H1 (cell line): Measurements from ENCODE around the gene GPR34. TPM values are rescaled to one million over a fixed set of nuclear protein-coding genes. Genes with fewer than 3 reads are reported as not detected.

Experiments used
- ASH2L ChIP-seq: fragments of 200-600, 300-600 bp; sonication (generic); IDR thresholded peaks from one replicate; pipeline ENCODE4 v1.7.1; 2017; ENCODE audit warnings: low read length
- CEBPB ChIP-seq: IDR thresholded peaks from 2 replicates; pipeline ENCODE4 v1.6.1; 2012; ENCODE audit warnings: low read depth, low read length
- SAP30 ChIP-seq: fragments of 300-600 bp; sonication (generic); IDR thresholded peaks from 2 replicates; pipeline ENCODE4 v1.7.1; 2012; ENCODE audit warnings: low read length, moderate library complexity, mild to moderate bottlenecking, inconsistent platforms; ENCODE audit not compliant: insufficient read depth, insufficient replicate concordance
- TBP ChIP-seq: IDR thresholded peaks from 2 replicates; pipeline ENCODE4 v1.6.1; 2011; ENCODE audit warnings: low read depth, low read length, improper control_type of control experiment
- polyA plus RNA-seq, 7 experiments: library from polyadenylated mRNA; depleted of rRNA in 3 of 7; stranded (reverse) in 5 of 7; unstranded in 2 of 7; fragments of >200 nt in 5 of 7; fragments of 200-250 nt in 2 of 7; gene quantifications; 1 replicate in 5 of 7; 2 replicates in 1 of 7; 4 replicates in 1 of 7; pipeline versions ENCODE4 v1.2.1 to v1.2.3, GENCODE V29; 2011 to 2013; ENCODE audit warnings: missing spikeins in 2 of 7, mixed read lengths in 2 of 7
- total RNA-seq: library from RNA; stranded (reverse); fragmentation: NEBNext Ultra II Directional; extraction: Animal tissue kit (Norgen Biotek cat#: 25700); gene quantifications from 2 replicates; pipeline ENCODE4 v1.2.1, GENCODE V29; 2021
- TF ChIP-seq, protein P1 (sequence below): fragments of 300-600 bp; sonication (generic); IDR thresholded peaks from 2 replicates; pipeline ENCODE4 v1.7.1; 2012; ENCODE audit warnings: low read length, moderate library complexity, mild to moderate bottlenecking, inconsistent platforms; ENCODE audit not compliant: insufficient replicate concordance
- TF ChIP-seq, protein P2 (sequence below): IDR thresholded peaks from 2 replicates; pipeline ENCODE4 v1.6.1; 2012; ENCODE audit warnings: low read length, inconsistent platforms
- TF ChIP-seq, protein P3 (sequence below), 3 experiments: IDR thresholded peaks; 1 replicate in 2 of 3; 2 replicates in 1 of 3; pipeline versions ENCODE4 v1.5.1 to v1.6.1; 2011; ENCODE audit warnings: low read length in 3 of 3, mild to moderate bottlenecking in 3 of 3, inconsistent platforms in 2 of 3, low read depth in 1 of 3, moderate library complexity in 1 of 3; ENCODE audit not compliant: insufficient read depth in 1 of 3; ENCODE audit errors: control extremely low read depth in 1 of 3

The GPR34 gene
- total and polyA plus RNA-seq, 2 of the 8 experiments (the other 6 are each of a cell fraction or from before 2014, with no cell fraction given), result not detected

DNA sequence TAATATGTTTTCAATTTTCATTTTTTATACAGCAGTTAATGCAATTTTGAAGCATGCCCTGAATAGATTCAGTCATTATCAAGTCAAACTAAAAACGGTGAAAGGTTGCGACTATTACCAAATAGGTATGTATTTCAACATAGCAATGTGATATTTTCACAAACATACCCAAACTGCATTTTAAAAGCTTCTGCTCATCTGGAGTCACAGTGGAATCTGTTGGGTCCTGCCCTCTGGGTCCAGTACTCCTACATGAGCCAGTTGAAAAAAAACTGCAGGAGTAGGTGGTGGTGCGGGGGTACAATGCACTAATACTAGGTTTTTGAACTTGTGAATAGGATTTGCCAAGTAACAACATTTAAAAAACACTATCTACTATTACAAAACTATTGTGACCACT lies 938 bp downstream of the GPR34 start (continued):
- TF ChIP-seq, protein P1, sequence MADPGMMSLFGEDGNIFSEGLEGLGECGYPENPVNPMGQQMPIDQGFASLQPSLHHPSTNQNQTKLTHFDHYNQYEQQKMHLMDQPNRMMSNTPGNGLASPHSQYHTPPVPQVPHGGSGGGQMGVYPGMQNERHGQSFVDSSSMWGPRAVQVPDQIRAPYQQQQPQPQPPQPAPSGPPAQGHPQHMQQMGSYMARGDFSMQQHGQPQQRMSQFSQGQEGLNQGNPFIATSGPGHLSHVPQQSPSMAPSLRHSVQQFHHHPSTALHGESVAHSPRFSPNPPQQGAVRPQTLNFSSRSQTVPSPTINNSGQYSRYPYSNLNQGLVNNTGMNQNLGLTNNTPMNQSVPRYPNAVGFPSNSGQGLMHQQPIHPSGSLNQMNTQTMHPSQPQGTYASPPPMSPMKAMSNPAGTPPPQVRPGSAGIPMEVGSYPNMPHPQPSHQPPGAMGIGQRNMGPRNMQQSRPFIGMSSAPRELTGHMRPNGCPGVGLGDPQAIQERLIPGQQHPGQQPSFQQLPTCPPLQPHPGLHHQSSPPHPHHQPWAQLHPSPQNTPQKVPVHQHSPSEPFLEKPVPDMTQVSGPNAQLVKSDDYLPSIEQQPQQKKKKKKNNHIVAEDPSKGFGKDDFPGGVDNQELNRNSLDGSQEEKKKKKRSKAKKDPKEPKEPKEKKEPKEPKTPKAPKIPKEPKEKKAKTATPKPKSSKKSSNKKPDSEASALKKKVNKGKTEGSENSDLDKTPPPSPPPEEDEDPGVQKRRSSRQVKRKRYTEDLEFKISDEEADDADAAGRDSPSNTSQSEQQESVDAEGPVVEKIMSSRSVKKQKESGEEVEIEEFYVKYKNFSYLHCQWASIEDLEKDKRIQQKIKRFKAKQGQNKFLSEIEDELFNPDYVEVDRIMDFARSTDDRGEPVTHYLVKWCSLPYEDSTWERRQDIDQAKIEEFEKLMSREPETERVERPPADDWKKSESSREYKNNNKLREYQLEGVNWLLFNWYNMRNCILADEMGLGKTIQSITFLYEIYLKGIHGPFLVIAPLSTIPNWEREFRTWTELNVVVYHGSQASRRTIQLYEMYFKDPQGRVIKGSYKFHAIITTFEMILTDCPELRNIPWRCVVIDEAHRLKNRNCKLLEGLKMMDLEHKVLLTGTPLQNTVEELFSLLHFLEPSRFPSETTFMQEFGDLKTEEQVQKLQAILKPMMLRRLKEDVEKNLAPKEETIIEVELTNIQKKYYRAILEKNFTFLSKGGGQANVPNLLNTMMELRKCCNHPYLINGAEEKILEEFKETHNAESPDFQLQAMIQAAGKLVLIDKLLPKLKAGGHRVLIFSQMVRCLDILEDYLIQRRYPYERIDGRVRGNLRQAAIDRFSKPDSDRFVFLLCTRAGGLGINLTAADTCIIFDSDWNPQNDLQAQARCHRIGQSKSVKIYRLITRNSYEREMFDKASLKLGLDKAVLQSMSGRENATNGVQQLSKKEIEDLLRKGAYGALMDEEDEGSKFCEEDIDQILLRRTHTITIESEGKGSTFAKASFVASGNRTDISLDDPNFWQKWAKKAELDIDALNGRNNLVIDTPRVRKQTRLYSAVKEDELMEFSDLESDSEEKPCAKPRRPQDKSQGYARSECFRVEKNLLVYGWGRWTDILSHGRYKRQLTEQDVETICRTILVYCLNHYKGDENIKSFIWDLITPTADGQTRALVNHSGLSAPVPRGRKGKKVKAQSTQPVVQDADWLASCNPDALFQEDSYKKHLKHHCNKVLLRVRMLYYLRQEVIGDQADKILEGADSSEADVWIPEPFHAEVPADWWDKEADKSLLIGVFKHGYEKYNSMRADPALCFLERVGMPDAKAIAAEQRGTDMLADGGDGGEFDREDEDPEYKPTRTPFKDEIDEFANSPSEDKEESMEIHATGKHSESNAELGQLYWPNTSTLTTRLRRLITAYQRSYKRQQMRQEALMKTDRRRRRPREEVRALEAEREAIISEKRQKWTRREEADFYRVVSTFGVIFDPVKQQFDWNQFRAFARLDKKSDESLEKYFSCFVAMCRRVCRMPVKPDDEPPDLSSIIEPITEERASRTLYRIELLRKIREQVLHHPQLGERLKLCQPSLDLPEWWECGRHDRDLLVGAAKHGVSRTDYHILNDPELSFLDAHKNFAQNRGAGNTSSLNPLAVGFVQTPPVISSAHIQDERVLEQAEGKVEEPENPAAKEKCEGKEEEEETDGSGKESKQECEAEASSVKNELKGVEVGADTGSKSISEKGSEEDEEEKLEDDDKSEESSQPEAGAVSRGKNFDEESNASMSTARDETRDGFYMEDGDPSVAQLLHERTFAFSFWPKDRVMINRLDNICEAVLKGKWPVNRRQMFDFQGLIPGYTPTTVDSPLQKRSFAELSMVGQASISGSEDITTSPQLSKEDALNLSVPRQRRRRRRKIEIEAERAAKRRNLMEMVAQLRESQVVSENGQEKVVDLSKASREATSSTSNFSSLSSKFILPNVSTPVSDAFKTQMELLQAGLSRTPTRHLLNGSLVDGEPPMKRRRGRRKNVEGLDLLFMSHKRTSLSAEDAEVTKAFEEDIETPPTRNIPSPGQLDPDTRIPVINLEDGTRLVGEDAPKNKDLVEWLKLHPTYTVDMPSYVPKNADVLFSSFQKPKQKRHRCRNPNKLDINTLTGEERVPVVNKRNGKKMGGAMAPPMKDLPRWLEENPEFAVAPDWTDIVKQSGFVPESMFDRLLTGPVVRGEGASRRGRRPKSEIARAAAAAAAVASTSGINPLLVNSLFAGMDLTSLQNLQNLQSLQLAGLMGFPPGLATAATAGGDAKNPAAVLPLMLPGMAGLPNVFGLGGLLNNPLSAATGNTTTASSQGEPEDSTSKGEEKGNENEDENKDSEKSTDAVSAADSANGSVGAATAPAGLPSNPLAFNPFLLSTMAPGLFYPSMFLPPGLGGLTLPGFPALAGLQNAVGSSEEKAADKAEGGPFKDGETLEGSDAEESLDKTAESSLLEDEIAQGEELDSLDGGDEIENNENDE, result no peak
- TF ChIP-seq SAP30 (no peak), ASH2L (no peak), TBP (no peak), CEBPB (no peak)
- TF ChIP-seq, protein P2, sequence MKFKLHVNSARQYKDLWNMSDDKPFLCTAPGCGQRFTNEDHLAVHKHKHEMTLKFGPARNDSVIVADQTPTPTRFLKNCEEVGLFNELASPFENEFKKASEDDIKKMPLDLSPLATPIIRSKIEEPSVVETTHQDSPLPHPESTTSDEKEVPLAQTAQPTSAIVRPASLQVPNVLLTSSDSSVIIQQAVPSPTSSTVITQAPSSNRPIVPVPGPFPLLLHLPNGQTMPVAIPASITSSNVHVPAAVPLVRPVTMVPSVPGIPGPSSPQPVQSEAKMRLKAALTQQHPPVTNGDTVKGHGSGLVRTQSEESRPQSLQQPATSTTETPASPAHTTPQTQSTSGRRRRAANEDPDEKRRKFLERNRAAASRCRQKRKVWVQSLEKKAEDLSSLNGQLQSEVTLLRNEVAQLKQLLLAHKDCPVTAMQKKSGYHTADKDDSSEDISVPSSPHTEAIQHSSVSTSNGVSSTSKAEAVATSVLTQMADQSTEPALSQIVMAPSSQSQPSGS, result no peak
- TF ChIP-seq, protein P3, sequence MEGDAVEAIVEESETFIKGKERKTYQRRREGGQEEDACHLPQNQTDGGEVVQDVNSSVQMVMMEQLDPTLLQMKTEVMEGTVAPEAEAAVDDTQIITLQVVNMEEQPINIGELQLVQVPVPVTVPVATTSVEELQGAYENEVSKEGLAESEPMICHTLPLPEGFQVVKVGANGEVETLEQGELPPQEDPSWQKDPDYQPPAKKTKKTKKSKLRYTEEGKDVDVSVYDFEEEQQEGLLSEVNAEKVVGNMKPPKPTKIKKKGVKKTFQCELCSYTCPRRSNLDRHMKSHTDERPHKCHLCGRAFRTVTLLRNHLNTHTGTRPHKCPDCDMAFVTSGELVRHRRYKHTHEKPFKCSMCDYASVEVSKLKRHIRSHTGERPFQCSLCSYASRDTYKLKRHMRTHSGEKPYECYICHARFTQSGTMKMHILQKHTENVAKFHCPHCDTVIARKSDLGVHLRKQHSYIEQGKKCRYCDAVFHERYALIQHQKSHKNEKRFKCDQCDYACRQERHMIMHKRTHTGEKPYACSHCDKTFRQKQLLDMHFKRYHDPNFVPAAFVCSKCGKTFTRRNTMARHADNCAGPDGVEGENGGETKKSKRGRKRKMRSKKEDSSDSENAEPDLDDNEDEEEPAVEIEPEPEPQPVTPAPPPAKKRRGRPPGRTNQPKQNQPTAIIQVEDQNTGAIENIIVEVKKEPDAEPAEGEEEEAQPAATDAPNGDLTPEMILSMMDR (IDR thresholded peaks at IDR 0.05; ENCODE audit: control extremely low read depth in 1 of 3, insufficient read depth in 1 of 3, low read depth in 1 of 3, low read length in 3 of 3), result no peak
